Activated CD4-positive, alpha-beta T cell treated with anti-CD3 and anti-CD28 coated beads, Interleukin-2, amount 10 ng/mL, durations not matched to agents 7 days and 5 days (primary cell): ENCODE measurements around the gene EFCAB11. TPM values are rescaled to one million over a fixed set of nuclear protein-coding genes. Genes with fewer than 3 reads are reported as not detected.

ENCODE experiments used
- total RNA-seq, 2 experiments: library from RNA; stranded (reverse); gene quantifications; one replicate each; pipeline ENCODE4 v1.2.3, GENCODE V29; 2021

EFCAB11 gene
- total RNA-seq, 2 experiments from 2014 or later: 7.7 to 8.6 TPM

Other genes with a start within 250 kb of the EFCAB11 start
- 10 to 100 TPM; 77.9 to 79.6 TPM for gene TDP1, start 1.2 kb upstream of the EFCAB11 start, total RNA-seq
- not detected for gene KCNK13, start 107.3 kb upstream of the EFCAB11 start, total RNA-seq